CD4-positive, alpha-beta memory T cell (primary cell): Measurements from ENCODE around the gene BMP5. TPM values are rescaled to one million over a fixed set of nuclear protein-coding genes. Genes with fewer than 3 reads are reported as not detected.

Source experiments
- CTCF ChIA-PET: fragments of 350-600 bp; sonication (Branson Sonifier 250); formaldehyde crosslinking; loops from one replicate; lab custom pipeline; 2021; ENCODE audit warnings: inconsistent platforms; ENCODE audit not compliant: partially characterized antibody; lab: Charles Lee
- POLR2A ChIA-PET: fragments of 350-600 bp; sonication (Branson Sonifier 250); formaldehyde crosslinking; loops from one replicate; lab custom pipeline; 2021; ENCODE audit not compliant: partially characterized antibody; lab: Charles Lee
- DNase-seq, 5 donors: peaks; one replicate each; pipeline versions ENCODE4 v3.0.0 to v3.0.0-alpha.2; 2020 to 2022; ENCODE audit warnings: mixed read lengths in 1 of 5
- H3K27ac ChIP-seq: one replicate; pipeline ENCODE4 v1.7.0; 2013; ENCODE audit warnings: low read depth, low read length
- H3K27me3 ChIP-seq: 2 replicates; pipeline ENCODE4 v1.7.0; 2013; ENCODE audit warnings: mild to moderate bottlenecking, low read length, moderate library complexity; ENCODE audit not compliant: insufficient read depth
- H3K36me3 ChIP-seq: 2 replicates; pipeline ENCODE4 v1.7.0; 2013; ENCODE audit warnings: mild to moderate bottlenecking, low read length, moderate library complexity; ENCODE audit not compliant: insufficient read depth
- H3K4me1 ChIP-seq: 2 replicates; pipeline ENCODE4 v1.7.0; 2013; ENCODE audit warnings: mild to moderate bottlenecking, low read length, moderate library complexity; ENCODE audit not compliant: insufficient read depth
- H3K4me3 ChIP-seq, 2 donors: one replicate each; pipeline ENCODE4 v1.7.0; 2013; ENCODE audit warnings: low read length in 2 of 2, mild to moderate bottlenecking in 1 of 2
- H3K9me3 ChIP-seq, 2 donors: one replicate each; pipeline ENCODE4 v1.7.0; 2013; ENCODE audit warnings: low read length in 2 of 2, control low read depth in 1 of 2; ENCODE audit not compliant: control insufficient read depth in 1 of 2
- H3K27ac Mint-ChIP-seq, 7 donors: one replicate each; pipeline ENCODE4 v1.8.0; 2020 to 2021; ENCODE audit warnings: mixed read lengths in 7 of 7, mild to moderate bottlenecking in 6 of 7, inconsistent platforms in 3 of 7, moderate library complexity in 3 of 7
- H3K27me3 Mint-ChIP-seq, 2 donors: one replicate each; pipeline ENCODE4 v1.8.0; 2020 to 2021; ENCODE audit warnings: mixed read lengths in 2 of 2
- H3K36me3 Mint-ChIP-seq, 2 donors: one replicate each; pipeline ENCODE4 v1.8.0; 2020 to 2021; ENCODE audit warnings: mixed read lengths in 2 of 2, inconsistent platforms in 1 of 2, mild to moderate bottlenecking in 1 of 2
- H3K4me1 Mint-ChIP-seq, 4 donors: one replicate each; pipeline ENCODE4 v1.8.0; 2020 to 2021; ENCODE audit warnings: mixed read lengths in 4 of 4, mild to moderate bottlenecking in 1 of 4
- H3K4me3 Mint-ChIP-seq, 8 donors: one replicate each; pipeline ENCODE4 v1.8.0; 2020 to 2021; ENCODE audit warnings: mixed read lengths in 8 of 8, mild to moderate bottlenecking in 7 of 8, moderate library complexity in 6 of 8, inconsistent platforms in 3 of 8
- H3K9me3 Mint-ChIP-seq, 8 donors: one replicate each; pipeline ENCODE4 v1.8.0; 2020 to 2021; ENCODE audit warnings: mixed read lengths in 8 of 8, mild to moderate bottlenecking in 5 of 8, inconsistent platforms in 3 of 8, moderate library complexity in 1 of 8
- intact Hi-C: fragments of 100-400 bp; cut with micrococcal nuclease; formaldehyde crosslinking; loops from one replicate; pipeline ENCODE4 v1.15.1; 2023
- polyA plus RNA-seq, 2 donors: library from polyadenylated mRNA; unstranded; fragments of 300-500 nt; fragmentation: Illumina TruSeq; gene quantifications; one replicate each; pipeline ENCODE4 v1.2.3, GENCODE V29; 2021
- total RNA-seq, 2 experiments: library from RNA; stranded (reverse); gene quantifications; one replicate each; pipeline ENCODE4 v1.2.3, GENCODE V29; 2021

Gene BMP5
- total and polyA plus RNA-seq, 4 experiments from 2014 or later: not detected

- Histone ChIP-seq H3K27ac (no peak overlapping the region), H3K4me1 (no peaks in the 10 kb centered on the region), H3K4me3 (no peak overlapping the region), H3K27me3 (no peaks in the 10 kb centered on the region), H3K36me3 (no peaks in the 10 kb centered on the region), H3K9me3 (no peaks in the 10 kb centered on the region)
- Mint-ChIP-seq H3K4me1 (no peaks in the 10 kb centered on the region), H3K27ac (no peak overlapping the region), H3K9me3 (peaks cover 4 to 14% (median 8%) of the 10 kb centered on the region in 8 donors), H3K36me3 (no peaks in the 10 kb centered on the region), H3K4me3 (no peak overlapping the region), H3K27me3 (no peaks in the 10 kb centered on the region)
- CTCF ChIA-PET: no interaction called here
- DNase-seq: no peak
- intact Hi-C loops: no loop called here
- POLR2A ChIA-PET: no interaction called here
These were observed 117.0 kb downstream of the BMP5 start for GRCh38 chr6:55758156-55758937.

GRCh38 chr6:55756531-55757031, 118.8 kb downstream of the BMP5 start:
- H3K36me3 Mint-ChIP-seq: no peaks in the 10 kb centered on the region
- Histone ChIP-seq H3K36me3 (no peaks in the 10 kb centered on the region), H3K4me3 (no peak overlapping the region), H3K4me1 (no peaks in the 10 kb centered on the region), H3K27ac (no peak overlapping the region), H3K27me3 (no peaks in the 10 kb centered on the region), H3K9me3 (no peaks in the 10 kb centered on the region)
- CTCF ChIA-PET: no interaction called here
- no peaks in the 10 kb centered on the region for H3K4me1 Mint-ChIP-seq
- H3K9me3 Mint-ChIP-seq: peaks cover 2 to 14% (median 7%) of the 10 kb centered on the region in 8 donors
- H3K27ac Mint-ChIP-seq: no peak overlapping the region
- POLR2A ChIA-PET: no interaction called here
- H3K27me3 Mint-ChIP-seq: no peaks in the 10 kb centered on the region
- intact Hi-C loops: no loop called here
- no peak overlapping the region for H3K4me3 Mint-ChIP-seq
- no peak for DNase-seq

GRCh38 chr6:55748880-55749279, 126.5 kb downstream of the BMP5 start:
- Histone ChIP-seq H3K9me3 (no peaks in the 10 kb centered on the region), H3K27ac (no peak overlapping the region), H3K36me3 (no peaks in the 10 kb centered on the region), H3K27me3 (no peaks in the 10 kb centered on the region), H3K4me1 (no peaks in the 10 kb centered on the region), H3K4me3 (no peak overlapping the region)
- Mint-ChIP-seq H3K27ac (no peak overlapping the region), H3K27me3 (no peaks in the 10 kb centered on the region), H3K36me3 (no peaks in the 10 kb centered on the region), H3K4me3 (no peak overlapping the region), H3K9me3 (peaks cover 0 to 15% (median 6%) of the 10 kb centered on the region in 8 donors), H3K4me1 (no peaks in the 10 kb centered on the region)
- intact Hi-C loops: no loop called here
- CTCF ChIA-PET: no interaction called here
- POLR2A ChIA-PET: no interaction called here
- no peak for DNase-seq

GRCh38 chr6:55746473-55746872, 128.9 kb downstream of the BMP5 start:
- intact Hi-C loops: no loop called here
- peaks cover 0 to 23% (median 10%) of the 10 kb centered on the region in 8 donors for H3K9me3 Mint-ChIP-seq

GRCh38 chr6:55734256-55734655, 141.1 kb downstream of the BMP5 start:
- Mint-ChIP-seq H3K27me3 (no peaks in the 10 kb centered on the region), H3K4me1 (no peaks in the 10 kb centered on the region), H3K9me3 (peaks cover 2 to 27% (median 16%) of the 10 kb centered on the region in 8 donors), H3K4me3 (no peak overlapping the region), H3K36me3 (no peaks in the 10 kb centered on the region), H3K27ac (no peak overlapping the region)
- H3K4me1 ChIP-seq: no peaks in the 10 kb centered on the region
- CTCF ChIA-PET: no interaction called here
- POLR2A ChIA-PET: no interaction called here
- no peak overlapping the region for H3K27ac ChIP-seq
- no peaks in the 10 kb centered on the region for H3K36me3 ChIP-seq
- H3K27me3 ChIP-seq: no peaks in the 10 kb centered on the region
- H3K9me3 ChIP-seq: no peaks in the 10 kb centered on the region
- intact Hi-C loops: no loop called here
- no peak for DNase-seq
- no peak overlapping the region for H3K4me3 ChIP-seq

More at GRCh38 chr6:55746473-55746872, 128.9 kb downstream of the BMP5 start:
- CTCF ChIA-PET: no interaction called here
- Mint-ChIP-seq H3K36me3 (no peaks in the 10 kb centered on the region), H3K4me3 (no peak overlapping the region), H3K4me1 (no peaks in the 10 kb centered on the region), H3K27ac (no peak overlapping the region), H3K27me3 (no peaks in the 10 kb centered on the region)
- DNase-seq: no peak
- H3K36me3 ChIP-seq: no peaks in the 10 kb centered on the region
- no peak overlapping the region for H3K4me3 ChIP-seq
- H3K9me3 ChIP-seq: no peaks in the 10 kb centered on the region
- no peaks in the 10 kb centered on the region for H3K4me1 ChIP-seq
- H3K27me3 ChIP-seq: no peaks in the 10 kb centered on the region
- POLR2A ChIA-PET: no interaction called here
- H3K27ac ChIP-seq: no peak overlapping the region

GRCh38 chr6:55729665-55730064, 145.7 kb downstream of the BMP5 start:
- no peaks in the 10 kb centered on the region for H3K4me1 Mint-ChIP-seq
- H3K36me3 Mint-ChIP-seq: no peaks in the 10 kb centered on the region
- POLR2A ChIA-PET: no interaction called here
- H3K9me3 Mint-ChIP-seq: peaks cover 3 to 12% (median 6%) of the 10 kb centered on the region in 8 donors
- no peak overlapping the region for H3K4me3 Mint-ChIP-seq
- H3K36me3 ChIP-seq: no peaks in the 10 kb centered on the region
- intact Hi-C loops: no loop called here
- no peaks in the 10 kb centered on the region for H3K9me3 ChIP-seq
- no peak overlapping the region for H3K27ac ChIP-seq
- H3K4me1 ChIP-seq: no peaks in the 10 kb centered on the region
- no peaks in the 10 kb centered on the region for H3K27me3 ChIP-seq
- no peak overlapping the region for H3K4me3 ChIP-seq
- no peaks in the 10 kb centered on the region for H3K27me3 Mint-ChIP-seq
- DNase-seq: no peak
- H3K27ac Mint-ChIP-seq: no peak overlapping the region
- CTCF ChIA-PET: interaction anchor here (0.6 kb wide), 1 partner anchor 111 kb away, joined by 3 read pairs; no protein-coding TSS in a partner anchor

DNA sequence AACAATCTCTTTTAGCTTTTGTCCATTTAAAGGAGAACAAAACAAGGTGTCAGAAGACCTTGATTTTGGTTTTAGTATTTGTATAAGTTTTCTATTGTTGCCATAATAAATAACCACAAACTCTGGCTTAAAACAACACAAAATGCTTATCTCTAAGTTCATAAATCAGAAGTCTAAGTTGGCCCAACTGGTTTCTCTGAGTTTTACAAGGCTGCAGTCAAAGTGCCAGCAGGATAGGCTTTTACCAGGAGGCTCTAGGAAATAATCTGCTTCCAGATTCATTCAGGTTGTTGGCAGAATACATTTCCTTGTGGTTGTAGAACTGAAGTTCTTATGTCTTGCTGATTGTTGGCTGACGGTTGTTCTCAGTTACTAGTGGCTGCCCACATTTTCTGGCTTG, 149.2 kb downstream of the BMP5 start:
- Mint-ChIP-seq H3K36me3 (no peaks in the 10 kb centered on the region), H3K27me3 (no peaks in the 10 kb centered on the region), H3K9me3 (peaks cover 0 to 11% (median 3%) of the 10 kb centered on the region in 8 donors), H3K4me3 (no peak overlapping the region), H3K27ac (no peak overlapping the region), H3K4me1 (no peaks in the 10 kb centered on the region)
- H3K4me1 ChIP-seq: no peaks in the 10 kb centered on the region
- ChIA-PET CTCF (no interaction called here), POLR2A (no interaction called here)
- H3K27me3 ChIP-seq: no peaks in the 10 kb centered on the region
- H3K4me3 ChIP-seq: no peak overlapping the region
- intact Hi-C loops: no loop called here
- no peaks in the 10 kb centered on the region for H3K36me3 ChIP-seq
- DNase-seq: no peak
- H3K9me3 ChIP-seq: no peaks in the 10 kb centered on the region
- no peak overlapping the region for H3K27ac ChIP-seq
